HG02623 (cell line): ENCODE results near the gene OR52R1.
"Not testable (repeated sequence)": the region's sequence is repeated elsewhere in the genome, so short reads cannot be mapped to it uniquely, and the experiment has no call there.

Source experiments
- ATAC-seq: cut with Tn5 transposase; IDR thresholded peaks from one replicate; pipeline ENCODE4 v1.9.1; 2021; ENCODE audit warnings: moderate library complexity; ENCODE audit not compliant: unreplicated experiment

OR52R1 gene

GRCh38 chr11:4804280-4804679 is at the start of gene OR52R1:
Gene OR52R1 (minus strand): TSS chr11:4804380. CDS start chr11:4804380, 0 bp downstream.
- ATAC-seq: no peak

DNA sequence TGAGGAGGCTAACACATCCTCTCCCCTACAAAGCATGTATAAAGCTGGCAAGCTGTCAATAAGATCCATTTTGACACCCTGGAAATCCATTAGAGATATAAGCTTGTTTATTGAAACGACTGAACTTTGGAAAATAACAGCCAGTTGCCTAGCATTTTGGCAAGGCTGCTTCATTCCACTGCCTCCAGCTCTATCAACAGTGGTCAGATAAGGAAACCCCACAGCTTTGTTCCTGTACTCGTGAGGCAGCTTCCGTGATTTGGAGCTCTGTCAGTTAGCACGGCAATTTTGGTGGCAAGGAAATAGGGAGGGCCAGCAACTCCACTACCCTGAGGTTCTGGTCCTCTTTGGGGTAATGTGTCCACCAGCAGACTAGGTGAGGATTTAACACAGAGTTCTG is 46.9 kb upstream of the OR52R1 start:
- no peak for ATAC-seq

DNA sequence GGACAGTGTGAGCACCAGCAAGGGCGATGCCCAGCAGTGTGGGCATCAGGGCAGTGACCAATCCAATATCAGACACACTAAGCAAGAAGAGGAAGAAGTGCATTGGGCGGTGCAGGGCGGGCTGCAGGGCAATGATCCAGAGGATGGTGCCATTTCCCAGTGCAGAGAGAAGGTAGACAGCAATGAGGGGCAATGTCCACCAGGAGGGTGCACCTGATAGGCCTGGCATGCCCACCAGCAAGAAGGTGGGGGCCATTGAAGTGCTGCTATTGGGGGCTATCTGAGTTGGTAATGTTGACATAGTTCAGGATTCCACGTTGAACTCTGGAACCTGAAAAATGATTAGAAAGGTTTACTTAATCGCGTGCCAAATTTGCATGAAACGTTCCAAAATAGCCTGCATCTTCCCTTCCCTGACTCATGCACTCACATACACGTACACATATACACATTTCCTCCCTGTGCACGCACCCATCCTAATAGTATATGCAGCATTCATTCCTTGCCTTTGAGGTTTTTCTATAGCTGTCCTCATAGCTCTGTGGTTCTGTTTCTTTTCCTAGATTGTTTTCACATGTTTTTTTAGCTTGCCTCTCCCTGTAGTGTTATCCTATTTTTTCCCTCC is 44.8 kb upstream of the OR52R1 start, which contains the start of gene OR51S1:
TSS of gene OR51S1 (minus strand) at position 301 of the 625 bp plus-strand sequence. CDS start at position 301, 0 bp downstream.
- no peak for ATAC-seq

- ATAC-seq: no peak
Measured at GRCh38 chr11:4839851-4840549, 35.8 kb upstream of the OR52R1 start.

- ATAC-seq: no peak
Measured at GRCh38 chr11:4830909-4831308, 26.7 kb upstream of the OR52R1 start.

- no peak for ATAC-seq
Measured at GRCh38 chr11:4830346-4830745, 26.2 kb upstream of the OR52R1 start.

DNA sequence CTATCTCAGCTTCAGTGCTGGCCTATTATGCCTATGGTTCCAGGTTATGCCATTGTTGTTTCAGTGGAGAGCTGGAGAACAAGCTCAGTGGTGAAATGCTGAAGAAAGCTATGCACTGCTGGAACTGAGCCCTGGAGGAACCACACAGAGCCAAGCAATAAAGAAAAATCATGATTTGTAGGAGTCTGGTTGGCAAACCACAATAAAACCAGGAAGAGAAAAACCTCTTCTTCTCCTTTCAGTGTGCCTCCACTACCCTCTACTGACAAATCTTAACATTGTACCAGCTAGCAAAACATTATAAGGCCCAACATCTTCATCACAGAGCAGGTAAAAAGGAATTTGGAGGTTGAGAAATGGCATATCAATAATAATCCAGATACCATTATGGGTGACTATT is 22.2 kb upstream of the OR52R1 start:
- no peak for ATAC-seq

DNA sequence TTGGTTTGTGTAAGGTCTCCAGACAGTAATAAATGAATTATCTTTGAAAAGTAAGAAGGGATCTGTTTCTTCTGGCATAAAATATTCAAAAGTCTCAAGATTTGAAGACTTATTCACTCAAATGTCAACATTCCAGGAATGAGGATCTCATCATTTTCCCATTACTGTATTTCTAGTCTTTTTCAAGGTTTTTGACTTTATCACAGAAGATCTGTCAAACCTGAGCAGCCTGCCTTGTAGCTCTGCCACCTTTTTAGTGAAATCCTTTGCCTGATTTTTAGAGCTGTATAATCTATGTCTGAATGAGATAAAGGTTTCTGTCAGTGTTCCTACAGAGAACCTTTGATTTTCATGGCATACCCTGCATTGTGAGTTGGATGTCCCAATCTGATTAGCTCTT is 21.0 kb upstream of the OR52R1 start:
- ATAC-seq: no peak

GRCh38 chr11:4821021-4821420 is 16.8 kb upstream of the OR52R1 start, which contains the start of gene OR51F2:
Gene OR51F2 (plus strand): TSS chr11:4821321. CDS start chr11:4821422, 101 bp downstream.
- no peak for ATAC-seq

GRCh38 chr11:4809246-4809645 is 5.1 kb upstream of the OR52R1 start:
- ATAC-seq: no peak

- no peak for ATAC-seq
Measured at GRCh38 chr11:4808476-4808875, 4.3 kb upstream of the OR52R1 start.

GRCh38 chr11:4801316-4801715 is 2.9 kb downstream of the OR52R1 start:
- ATAC-seq: not testable (repeated sequence)

- ATAC-seq: no peak
Measured at GRCh38 chr11:4798427-4799183, 5.6 kb downstream of the OR52R1 start.

DNA sequence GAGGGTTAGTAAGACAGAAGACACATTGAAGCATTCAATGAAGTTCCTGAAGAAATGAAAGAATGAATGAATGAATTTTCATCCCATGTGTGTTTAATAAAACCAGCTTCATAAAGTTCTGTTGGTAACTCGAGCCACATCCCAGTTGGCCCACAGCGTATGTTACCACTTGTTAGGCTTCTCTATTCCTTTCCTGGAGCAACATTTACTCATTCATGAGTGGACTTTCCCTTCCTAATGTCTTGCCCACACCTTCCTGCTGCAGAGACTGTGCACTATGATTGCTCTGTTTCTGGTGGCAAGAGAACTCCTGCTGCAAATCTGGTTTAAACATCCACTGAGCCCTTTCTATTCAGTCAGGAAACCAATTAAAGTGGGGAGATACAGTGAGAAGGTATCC is 7.0 kb downstream of the OR52R1 start:
- ATAC-seq: no peak

DNA sequence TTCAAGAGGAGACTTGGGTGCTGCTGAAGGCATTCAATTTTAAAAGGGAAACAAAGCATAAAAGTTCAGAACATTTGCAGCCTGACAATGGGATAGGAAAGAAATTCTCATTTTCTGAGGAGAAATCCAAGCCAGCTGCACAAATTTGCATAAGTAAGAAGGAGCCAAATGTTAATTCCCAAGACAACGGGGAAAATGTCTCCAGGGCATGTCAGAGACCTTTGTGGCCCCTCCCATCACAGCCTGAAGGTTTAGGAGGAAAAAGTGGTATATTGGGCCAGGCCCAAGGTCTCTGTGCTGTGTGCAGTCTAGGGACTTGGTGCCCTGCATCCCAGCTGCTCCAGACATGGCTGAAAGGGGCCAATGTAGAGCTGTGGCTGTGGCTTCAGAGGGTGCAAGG is 21.7 kb downstream of the OR52R1 start:
- ATAC-seq: no peak

- ATAC-seq: no peak
Measured at GRCh38 chr11:4769838-4770237, 34.3 kb downstream of the OR52R1 start, which contains the start of gene OR51F1. Gene OR51F1 (minus strand): TSS chr11:4769938. CDS start chr11:4769938, 0 bp downstream.

GRCh38 chr11:4768094-4768493 is 36.1 kb downstream of the OR52R1 start:
- ATAC-seq: no peak

GRCh38 chr11:4766420-4767043 is 37.6 kb downstream of the OR52R1 start:
- no peak for ATAC-seq

DNA sequence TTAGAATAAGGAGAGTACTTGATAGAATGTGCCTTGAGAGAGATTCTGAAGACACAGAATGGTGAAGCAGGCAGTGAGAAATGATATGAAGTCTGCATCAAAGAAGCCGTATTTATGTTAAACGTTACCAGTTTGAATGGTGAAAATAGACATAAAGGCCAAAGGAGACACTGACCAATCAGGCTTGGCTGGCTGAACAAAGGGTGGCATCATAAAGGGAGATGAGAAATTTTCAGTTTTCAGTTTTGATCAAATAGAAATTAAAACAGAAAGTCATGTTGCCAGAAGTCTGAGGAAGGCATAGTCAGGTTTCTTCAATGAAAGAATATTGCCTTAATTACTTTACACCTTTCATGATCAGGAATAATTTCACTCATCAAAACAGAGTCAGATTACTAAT is 41.1 kb downstream of the OR52R1 start:
- no peak for ATAC-seq
